Mammary epithelial cell (primary cell): ENCODE results near the gene GPALPP1.

Experiments
- CTCF ChIP-seq, 2 donors: IDR thresholded peaks in 1 of 2; conservative IDR thresholded peaks in 1 of 2; 2 replicates each; pipeline ENCODE4 v1.5.1; 2011 to 2012; ENCODE audit warnings: inconsistent platforms in 2 of 2, low read length in 2 of 2, mild to moderate bottlenecking in 2 of 2, control low read depth in 1 of 2, low read depth in 1 of 2; ENCODE audit not compliant: insufficient read depth in 1 of 2; ENCODE audit errors: extremely low read depth in 1 of 2
- EZH2 ChIP-seq: IDR thresholded peaks from 2 replicates; pipeline ENCODE4 v1.6.1; 2012; ENCODE audit warnings: low read length, inconsistent platforms, borderline replicate concordance

- TF ChIP-seq CTCF (conservative IDR thresholded peaks at IDR 0.05 in 1 of 2, IDR thresholded peaks at IDR 0.05 in 1 of 2; ENCODE audit: extremely low read depth in 1 of 2, insufficient read depth in 1 of 2, low read depth in 1 of 2, low read length in 2 of 2): no peak
- TF ChIP-seq EZH2: no peak
Measured at GRCh38 chr13:45007225-45007624, 17.9 kb downstream of the GPALPP1 start.
